Peyer's patch (tissue), 4 donors: ENCODE measurements around the gene CCT2.

Experiments
- POLR2A ChIP-seq, 2 donors: fragments of 450-650 bp; IDR thresholded peaks; one replicate each; pipeline ENCODE4 v1.5.1; 2017; ENCODE audit warnings: antibody characterized with exemption in 2 of 2, mild to moderate bottlenecking in 2 of 2, moderate library complexity in 2 of 2
- TF ChIP-seq, protein P1 (sequence below), 6 experiments: fragments of 450-650 bp in 4 of 6; fragments of 200-600 bp in 2 of 6; sonication (generic) in 1 of 6; IDR thresholded peaks; one replicate each; pipeline ENCODE4 v1.5.1; 2017 to 2019; ENCODE audit warnings: antibody characterized with exemption in 6 of 6, mild to moderate bottlenecking in 3 of 6, moderate library complexity in 1 of 6

- TF ChIP-seq, protein P1, sequence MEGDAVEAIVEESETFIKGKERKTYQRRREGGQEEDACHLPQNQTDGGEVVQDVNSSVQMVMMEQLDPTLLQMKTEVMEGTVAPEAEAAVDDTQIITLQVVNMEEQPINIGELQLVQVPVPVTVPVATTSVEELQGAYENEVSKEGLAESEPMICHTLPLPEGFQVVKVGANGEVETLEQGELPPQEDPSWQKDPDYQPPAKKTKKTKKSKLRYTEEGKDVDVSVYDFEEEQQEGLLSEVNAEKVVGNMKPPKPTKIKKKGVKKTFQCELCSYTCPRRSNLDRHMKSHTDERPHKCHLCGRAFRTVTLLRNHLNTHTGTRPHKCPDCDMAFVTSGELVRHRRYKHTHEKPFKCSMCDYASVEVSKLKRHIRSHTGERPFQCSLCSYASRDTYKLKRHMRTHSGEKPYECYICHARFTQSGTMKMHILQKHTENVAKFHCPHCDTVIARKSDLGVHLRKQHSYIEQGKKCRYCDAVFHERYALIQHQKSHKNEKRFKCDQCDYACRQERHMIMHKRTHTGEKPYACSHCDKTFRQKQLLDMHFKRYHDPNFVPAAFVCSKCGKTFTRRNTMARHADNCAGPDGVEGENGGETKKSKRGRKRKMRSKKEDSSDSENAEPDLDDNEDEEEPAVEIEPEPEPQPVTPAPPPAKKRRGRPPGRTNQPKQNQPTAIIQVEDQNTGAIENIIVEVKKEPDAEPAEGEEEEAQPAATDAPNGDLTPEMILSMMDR (IDR thresholded peaks at IDR 0.05), result no peak
- TF ChIP-seq POLR2A (IDR thresholded peaks at IDR 0.05), result no peak
Observed at GRCh38 chr12:69583203-69583602, 2.1 kb upstream of the CCT2 start.
